ENCODE results near the gene STAC3.

The STAC3 gene

DNA sequence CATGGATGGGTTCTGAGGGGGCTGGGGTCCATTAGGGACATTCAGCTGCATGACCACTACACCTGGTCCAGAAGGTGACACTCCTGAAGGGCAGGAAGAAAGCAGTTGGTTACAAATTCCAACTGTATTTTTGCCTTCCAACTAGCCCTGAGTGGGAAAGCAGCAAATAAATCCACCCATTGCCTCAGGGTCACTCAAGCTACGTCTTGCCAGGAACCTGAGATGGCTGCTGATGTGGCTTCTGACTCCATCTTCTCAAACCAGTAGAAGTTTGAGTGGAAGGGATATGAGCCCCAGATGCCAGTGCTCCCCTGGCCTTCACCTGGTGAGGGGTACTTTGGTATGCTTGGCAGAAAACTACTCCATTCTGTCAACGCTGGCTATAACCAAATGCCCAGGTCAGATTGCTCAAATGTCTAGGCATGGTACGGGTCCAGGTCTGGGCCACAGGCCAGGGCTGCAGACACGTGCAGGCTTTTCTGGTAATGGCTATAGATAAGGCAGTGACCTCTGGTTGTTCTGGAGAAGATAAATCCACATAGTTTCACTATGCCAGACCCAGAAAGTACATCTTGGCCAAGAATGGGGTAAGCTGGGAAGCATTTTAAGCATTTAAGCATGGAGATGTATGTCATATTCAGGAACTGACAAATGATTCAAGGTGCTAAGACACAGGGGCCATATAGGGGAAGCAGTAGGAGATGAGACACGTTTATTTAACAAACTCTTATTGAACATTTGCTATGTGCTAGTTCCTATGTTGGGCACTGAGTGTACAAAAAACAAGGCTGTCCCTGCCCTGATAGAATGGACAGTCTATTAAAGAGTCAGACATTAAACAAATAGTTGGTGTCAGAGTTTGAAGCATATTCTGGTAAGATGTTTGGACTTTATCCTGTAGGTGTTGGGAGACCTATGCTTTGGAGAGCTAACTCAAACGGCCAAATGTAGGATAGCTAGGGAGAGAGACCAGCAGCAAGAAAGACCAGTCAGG, 8.3 kb upstream of the STAC3 start:
- DNase-seq (ENCODE audit: low read depth, low spot score): no peak
- ChIA-PET CTCF (interaction anchor here (0.6 to 38.5 kb wide), 8 partner anchors 8 to 198 kb away, joined by 3 to 880 read pairs (median 5); partner anchors contain the start of genes GLI1, INHBE and STAC3), POLR2A (interaction anchor here (1.5 kb wide), 1 partner anchor 199 kb away, joined by 5 read pairs; no protein-coding TSS in a partner anchor)
- no peak overlapping the region for H3K4me3 ChIP-seq (ENCODE audit: low read depth, low read length)
- no peak for TF ChIP-seq CTCF (IDR thresholded peaks at IDR 0.05; ENCODE audit: insufficient read depth, low read length, missing control alignments)

DNA sequence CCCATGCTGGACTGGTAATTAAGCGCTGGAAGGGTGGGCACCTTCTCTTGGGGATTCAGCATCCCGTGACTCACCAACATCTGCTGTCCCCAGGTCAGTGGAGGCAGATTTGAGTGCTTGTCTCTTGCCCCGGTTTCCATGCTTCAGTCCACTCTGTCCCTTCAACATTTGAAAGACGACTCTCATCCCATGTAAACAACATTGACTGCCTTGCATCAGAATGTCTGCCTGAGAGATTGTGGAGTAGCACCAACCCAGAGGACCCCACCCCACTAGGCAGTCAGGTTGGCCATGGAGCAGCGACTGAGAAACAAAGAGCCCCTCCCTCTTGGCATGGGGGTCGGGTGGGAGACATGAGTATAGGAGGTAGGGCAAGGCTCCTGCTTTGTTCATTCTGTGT, 4.9 kb upstream of the STAC3 start:
- ChIA-PET CTCF (interaction anchor here (1.1 to 38.5 kb wide), 3 partner anchors 9 to 201 kb away, joined by 3 to 880 read pairs (median 135); partner anchors contain the start of genes GLI1 and INHBE), POLR2A (interaction anchor here (0.6 kb wide), 1 partner anchor 133 kb away, joined by 3 read pairs; no protein-coding TSS in a partner anchor)
- no peak overlapping the region for H3K4me3 ChIP-seq (ENCODE audit: low read depth, low read length)
- no peak for TF ChIP-seq CTCF (IDR thresholded peaks at IDR 0.05; ENCODE audit: insufficient read depth, low read length, missing control alignments)
- no peak for DNase-seq (ENCODE audit: low read depth, low spot score)

DNA sequence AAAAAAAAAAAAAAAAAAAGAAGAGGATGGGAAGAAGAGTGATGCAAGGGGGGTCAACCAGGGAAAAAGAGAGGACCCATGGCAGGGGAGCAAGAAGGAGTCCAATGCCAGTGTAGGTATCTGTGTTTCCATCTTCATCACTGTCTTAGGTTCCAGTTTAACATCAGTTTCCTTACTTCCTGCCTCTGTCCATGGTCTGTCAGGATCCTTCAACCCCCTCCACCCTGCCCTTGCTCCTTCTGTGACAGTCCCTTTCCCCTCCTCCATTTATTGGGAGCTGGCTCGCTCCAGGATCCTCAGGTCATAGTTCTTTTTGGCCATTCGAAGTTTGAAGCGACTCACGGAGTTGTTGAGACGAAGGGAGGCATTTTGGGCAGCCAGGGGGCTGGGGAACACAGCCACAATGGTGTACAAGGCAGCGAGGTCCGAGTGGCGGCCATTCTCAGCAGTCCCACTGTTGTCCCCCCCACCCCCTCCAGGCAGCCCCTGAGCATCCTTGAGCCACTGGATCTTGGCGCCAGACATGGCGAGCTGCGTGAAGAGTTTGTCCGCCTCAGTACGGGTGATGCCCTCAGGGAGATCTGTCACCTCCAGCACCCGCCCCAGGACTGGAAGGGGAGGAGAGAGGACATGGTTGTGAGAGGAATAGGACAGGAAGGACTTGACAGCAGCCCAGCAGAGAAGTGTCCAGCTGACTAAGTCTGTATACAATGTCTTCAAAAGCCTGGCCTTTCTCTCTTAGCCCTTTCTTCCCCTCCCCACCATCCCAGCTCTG, 3.7 kb upstream of the STAC3 start:
- ChIA-PET CTCF (interaction anchor here (0.8 to 38.5 kb wide), 7 partner anchors 10 to 202 kb away, joined by 3 to 880 read pairs (median 4); partner anchors contain the start of genes GLI1 and INHBE), POLR2A (interaction anchor here (0.6 kb wide), 1 partner anchor 640 kb away, joined by 4 read pairs; no protein-coding TSS in a partner anchor)
- no peak for TF ChIP-seq CTCF (IDR thresholded peaks at IDR 0.05; ENCODE audit: insufficient read depth, low read length, missing control alignments)
- DNase-seq (ENCODE audit: low read depth, low spot score): no peak
- H3K4me3 ChIP-seq (ENCODE audit: low read depth, low read length): no peak overlapping the region

DNA sequence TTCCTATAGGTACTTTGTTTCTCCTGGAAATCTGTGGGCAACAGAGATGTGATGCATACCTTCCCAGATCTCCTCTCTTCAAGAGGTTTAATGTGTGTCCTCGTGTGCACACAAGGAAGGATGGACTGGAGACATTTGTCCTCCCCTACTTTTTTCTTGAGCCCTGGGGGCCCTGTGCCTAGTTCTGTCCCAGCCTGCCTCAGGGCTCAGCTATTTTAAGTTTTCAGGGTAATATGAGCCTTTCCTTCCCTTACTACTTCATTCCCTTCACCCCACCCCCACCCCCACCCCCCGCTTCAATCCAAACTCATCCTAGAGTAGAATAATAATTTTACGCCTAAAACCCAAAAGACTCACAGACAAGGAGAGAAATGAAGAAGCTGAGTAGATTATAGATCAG, 446 bp downstream of the STAC3 start:
- ChIA-PET POLR2A (interaction anchor here (0.9 kb wide), 1 partner anchor 270 kb away, joined by 3 read pairs; the partner anchor contains the start of gene DDIT3), CTCF (interaction anchor here (1.1 to 38.5 kb wide), 8 partner anchors 9 to 207 kb away, joined by 3 to 880 read pairs (median 22); partner anchors contain the start of genes GLI1, INHBE and STAT6)

More for the DNA sequence above, 446 bp downstream of the STAC3 start:
- no peak for DNase-seq (ENCODE audit: low read depth, low spot score)
- no peak for TF ChIP-seq CTCF (IDR thresholded peaks at IDR 0.05; ENCODE audit: insufficient read depth, low read length, missing control alignments)
- no peak overlapping the region for H3K4me3 ChIP-seq (ENCODE audit: low read depth, low read length)

Data from AG04449 (cell line).